Measurements from ENCODE around the gene VENTX. TPM values are rescaled to one million over a fixed set of nuclear protein-coding genes. Genes with fewer than 3 reads are reported as not detected.

Gene VENTX
- total RNA-seq, 2 donors from 2014 or later, result 0.26 TPM; not detected in 1

GRCh38 chr10:133201948-133202725, 35.5 kb upstream of the VENTX start:
- ATAC-seq, result no peak
- no peaks in the 10 kb centered on the region for H3K4me1 ChIP-seq
- H3K36me3 ChIP-seq (replicated peaks in 1 of 2; ENCODE audit: insufficient read depth in 1 of 2, low read depth in 2 of 2), result no peaks in the 10 kb centered on the region
- 25 to 49% methylated on average over 5 to 28 of the region's 29 CpGs for WGBS, 2 donors
- TF ChIP-seq CTCF (IDR thresholded peaks at IDR 0.05) (no peak), POLR2A (IDR thresholded peaks at IDR 0.05) (no peak)
- DNase-seq, result no peak
- no peak overlapping the region for H3K27ac ChIP-seq
- no peaks in the 10 kb centered on the region for H3K9me3 ChIP-seq
- intact Hi-C loops (cut with DNase I), result no loop called here
- H3K4me3 ChIP-seq, result no peak overlapping the region
- no peaks in the 10 kb centered on the region for H3K27me3 ChIP-seq

- DNase-seq, result no peak
- TF ChIP-seq CTCF (IDR thresholded peaks at IDR 0.05), result no peak
- no peak for TF ChIP-seq POLR2A (IDR thresholded peaks at IDR 0.05)
- 65% methylated on average over 62 of the region's 62 CpGs; no CpG with 5 or more reads in 1 of the 2 donors for WGBS, 2 donors
Observed at GRCh38 chr10:133202778-133203651, 34.6 kb upstream of the VENTX start.

GRCh38 chr10:133203652-133204195, 33.9 kb upstream of the VENTX start:
- H3K9me3 ChIP-seq, result no peaks in the 10 kb centered on the region
- H3K27me3 ChIP-seq, result no peaks in the 10 kb centered on the region
- no peak overlapping the region for H3K4me3 ChIP-seq
- TF ChIP-seq CTCF (IDR thresholded peaks at IDR 0.05) (no peak), POLR2A (IDR thresholded peaks at IDR 0.05) (no peak)
- 67 to 82% methylated on average over 18 to 31 of the region's 31 CpGs for whole genome bisulfite sequencing, 2 donors
- H3K27ac ChIP-seq, result no peak overlapping the region
- H3K4me1 ChIP-seq, result no peaks in the 10 kb centered on the region
- no peaks in the 10 kb centered on the region for H3K36me3 ChIP-seq (replicated peaks in 1 of 2; ENCODE audit: insufficient read depth in 1 of 2, low read depth in 2 of 2)
- DNase-seq (no peak), ATAC-seq (no peak)
- intact Hi-C loops (cut with DNase I), result no loop called here

More at GRCh38 chr10:133202778-133203651, 34.6 kb upstream of the VENTX start:
- no peak for ATAC-seq
- H3K27ac ChIP-seq, result no peak overlapping the region
- H3K9me3 ChIP-seq, result no peaks in the 10 kb centered on the region
- intact Hi-C loops (cut with DNase I), result no loop called here
- no peaks in the 10 kb centered on the region for H3K27me3 ChIP-seq
- H3K4me1 ChIP-seq, result no peaks in the 10 kb centered on the region
- no peaks in the 10 kb centered on the region for H3K36me3 ChIP-seq (replicated peaks in 1 of 2; ENCODE audit: insufficient read depth in 1 of 2, low read depth in 2 of 2)
- H3K4me3 ChIP-seq, result no peak overlapping the region

- Histone ChIP-seq H3K4me1 (no peaks in the 10 kb centered on the region), H3K27ac (no peak overlapping the region), H3K36me3 (replicated peaks in 1 of 2; ENCODE audit: insufficient read depth in 1 of 2, low read depth in 2 of 2) (no peaks in the 10 kb centered on the region), H3K27me3 (no peaks in the 10 kb centered on the region), H3K9me3 (no peaks in the 10 kb centered on the region), H3K4me3 (no peak overlapping the region)
- no peak for ATAC-seq
- TF ChIP-seq CTCF (IDR thresholded peaks at IDR 0.05) (no peak), POLR2A (IDR thresholded peaks at IDR 0.05) (no peak)
- no peak for DNase-seq
- WGBS, 2 donors, result 79% methylated on average over 25 to 37 of the region's 38 CpGs
- intact Hi-C loops (cut with DNase I), result no loop called here
Observed at GRCh38 chr10:133204226-133205015, 33.2 kb upstream of the VENTX start.

Data from body of pancreas (tissue), 4 donors.